Muscle layer of duodenum (tissue), 2 donors: ENCODE results near the gene PYROXD2.
"Not testable (repeated sequence)": the region's sequence is repeated elsewhere in the genome, so short reads cannot be mapped to it uniquely, and the experiment has no call there.

ENCODE experiments used
- H3K27ac ChIP-seq: one replicate; pipeline ENCODE4 v1.7.0; 2013; ENCODE audit warnings: mild to moderate bottlenecking, low read length
- H3K27me3 ChIP-seq: one replicate; pipeline ENCODE4 v1.7.0; 2013; ENCODE audit warnings: low read depth, mild to moderate bottlenecking, control low read depth, low read length
- H3K36me3 ChIP-seq, 2 donors: one replicate each; pipeline ENCODE4 v1.7.0; 2013; ENCODE audit warnings: low read length in 2 of 2, control low read depth in 1 of 2, mild to moderate bottlenecking in 1 of 2; ENCODE audit not compliant: insufficient read depth in 2 of 2, control insufficient read depth in 1 of 2
- H3K4me1 ChIP-seq, 2 donors: one replicate each; pipeline ENCODE4 v1.7.0; 2013; ENCODE audit warnings: low read length in 2 of 2, mild to moderate bottlenecking in 2 of 2, control low read depth in 1 of 2, moderate library complexity in 1 of 2; ENCODE audit not compliant: insufficient read depth in 2 of 2, control insufficient read depth in 1 of 2
- H3K4me3 ChIP-seq, 2 donors: one replicate each; pipeline ENCODE4 v1.7.0; 2013; ENCODE audit warnings: low read length in 2 of 2, low read depth in 1 of 2, mild to moderate bottlenecking in 1 of 2
- H3K9me3 ChIP-seq, 2 donors: one replicate each; pipeline ENCODE4 v1.7.0; 2013; ENCODE audit warnings: low read length in 2 of 2, control low read depth in 1 of 2, mild to moderate bottlenecking in 1 of 2; ENCODE audit not compliant: control insufficient read depth in 1 of 2
- donor health status: healthy.

Gene PYROXD2

GRCh38 chr10:98357194-98357822 lies 57.7 kb downstream of the PYROXD2 start:
- H3K36me3 ChIP-seq: no peaks in the 10 kb centered on the region
- H3K27me3 ChIP-seq: no peaks in the 10 kb centered on the region
- peaks cover 0 to under 1% of the 10 kb centered on the region in 2 donors for H3K4me1 ChIP-seq
- no peaks in the 10 kb centered on the region for H3K9me3 ChIP-seq
- no peak overlapping the region for H3K27ac ChIP-seq
- no peak overlapping the region for H3K4me3 ChIP-seq

- H3K4me3 ChIP-seq: no peak overlapping the region
- peaks cover 0 to 7% of the 10 kb centered on the region in 2 donors for H3K4me1 ChIP-seq
- H3K36me3 ChIP-seq: no peaks in the 10 kb centered on the region
- H3K27me3 ChIP-seq: no peaks in the 10 kb centered on the region
- no peaks in the 10 kb centered on the region for H3K9me3 ChIP-seq
- no peak overlapping the region for H3K27ac ChIP-seq
These were observed 60.5 kb downstream of the PYROXD2 start for GRCh38 chr10:98354491-98354890.

- H3K4me3 ChIP-seq: no peak overlapping the region
- H3K4me1 ChIP-seq: peaks cover 0 to 7% of the 10 kb centered on the region in 2 donors
- H3K9me3 ChIP-seq: no peaks in the 10 kb centered on the region
- no peak overlapping the region for H3K27ac ChIP-seq
- no peaks in the 10 kb centered on the region for H3K36me3 ChIP-seq
- H3K27me3 ChIP-seq: no peaks in the 10 kb centered on the region
These were observed 61.8 kb downstream of the PYROXD2 start for GRCh38 chr10:98353170-98353569.

- H3K27ac ChIP-seq: no peak overlapping the region
These were observed 63.1 kb downstream of the PYROXD2 start for GRCh38 chr10:98351831-98352402.

GRCh38 chr10:98349508-98349922 lies 65.5 kb downstream of the PYROXD2 start:
- Histone ChIP-seq H3K36me3 (no peaks in the 10 kb centered on the region), H3K27ac (no peak overlapping the region), H3K4me3 (no peak overlapping the region), H3K9me3 (peaks cover 0 to 4% of the 10 kb centered on the region in 2 donors), H3K4me1 (peaks cover 0 to 19% of the 10 kb centered on the region in 2 donors), H3K27me3 (no peaks in the 10 kb centered on the region)

More at GRCh38 chr10:98351831-98352402, 63.1 kb downstream of the PYROXD2 start:
- Histone ChIP-seq H3K36me3 (no peaks in the 10 kb centered on the region), H3K4me1 (peaks cover 0 to 7% of the 10 kb centered on the region in 2 donors), H3K4me3 (no peak overlapping the region), H3K27me3 (no peaks in the 10 kb centered on the region), H3K9me3 (no peaks in the 10 kb centered on the region)

GRCh38 chr10:98346847-98347246 lies 68.1 kb downstream of the PYROXD2 start:
- peaks cover 0 to 23% of the 10 kb centered on the region in 2 donors for H3K4me1 ChIP-seq
- no peaks in the 10 kb centered on the region for H3K27me3 ChIP-seq
- H3K9me3 ChIP-seq: peaks cover 0 to 4% of the 10 kb centered on the region in 2 donors
- no peak overlapping the region for H3K4me3 ChIP-seq
- no peak overlapping the region for H3K27ac ChIP-seq
- H3K36me3 ChIP-seq: no peaks in the 10 kb centered on the region

- no peak overlapping the region for H3K27ac ChIP-seq
- peaks cover 0 to 4% of the 10 kb centered on the region in 2 donors for H3K9me3 ChIP-seq
- H3K27me3 ChIP-seq: no peaks in the 10 kb centered on the region
- H3K36me3 ChIP-seq: no peaks in the 10 kb centered on the region
- H3K4me3 ChIP-seq: no peak overlapping the region
- peaks cover 0 to 31% of the 10 kb centered on the region in 2 donors for H3K4me1 ChIP-seq
These were observed 70.4 kb downstream of the PYROXD2 start for GRCh38 chr10:98344589-98345038.

- H3K9me3 ChIP-seq: not testable (repeated sequence)
These were observed 73.3 kb downstream of the PYROXD2 start for GRCh38 chr10:98341701-98342100.

GRCh38 chr10:98340940-98341310 lies 74.1 kb downstream of the PYROXD2 start:
- Histone ChIP-seq H3K27me3 (no peaks in the 10 kb centered on the region), H3K36me3 (no peaks in the 10 kb centered on the region), H3K27ac (no peak overlapping the region), H3K4me3 (no peak overlapping the region), H3K4me1 (peaks cover 0 to 31% of the 10 kb centered on the region in 2 donors), H3K9me3 (no peaks in the 10 kb centered on the region)

More at GRCh38 chr10:98341701-98342100, 73.3 kb downstream of the PYROXD2 start:
- H3K4me3 ChIP-seq, H3K36me3 ChIP-seq, H3K27me3 ChIP-seq, H3K27ac ChIP-seq: not testable (repeated sequence)
- H3K4me1 ChIP-seq: peaks cover 0 to 31% of the 10 kb centered on the region in 2 donors

- H3K27me3 ChIP-seq: no peaks in the 10 kb centered on the region
- no peak overlapping the region for H3K27ac ChIP-seq
- H3K9me3 ChIP-seq: no peaks in the 10 kb centered on the region
These were observed 74.6 kb downstream of the PYROXD2 start for GRCh38 chr10:98340261-98340939.

GRCh38 chr10:98339799-98340198 lies 75.2 kb downstream of the PYROXD2 start:
- no peak overlapping the region for H3K27ac ChIP-seq
- H3K4me3 ChIP-seq: no peak overlapping the region
- peaks cover 0 to 23% of the 10 kb centered on the region in 2 donors for H3K4me1 ChIP-seq
- H3K27me3 ChIP-seq: no peaks in the 10 kb centered on the region
- H3K9me3 ChIP-seq: no peaks in the 10 kb centered on the region
- no peaks in the 10 kb centered on the region for H3K36me3 ChIP-seq

More at GRCh38 chr10:98340261-98340939, 74.6 kb downstream of the PYROXD2 start:
- Histone ChIP-seq H3K4me3 (no peak overlapping the region), H3K36me3 (no peaks in the 10 kb centered on the region), H3K4me1 (peaks cover 0 to 29% of the 10 kb centered on the region in 2 donors)
